ENCODE measurements around the gene KPNA6. TPM values are rescaled to one million over a fixed set of nuclear protein-coding genes. Genes with fewer than 3 reads are reported as not detected.
A peak's percentile ranks its signal among the peaks of the same experiment; 100 is the strongest.

Gene KPNA6
- total and polyA plus RNA-seq, 2 of the 13 experiments (the other 11 are each of a cell fraction or from before 2014, with no cell fraction given): 22.0 to 47.5 TPM

DNA sequence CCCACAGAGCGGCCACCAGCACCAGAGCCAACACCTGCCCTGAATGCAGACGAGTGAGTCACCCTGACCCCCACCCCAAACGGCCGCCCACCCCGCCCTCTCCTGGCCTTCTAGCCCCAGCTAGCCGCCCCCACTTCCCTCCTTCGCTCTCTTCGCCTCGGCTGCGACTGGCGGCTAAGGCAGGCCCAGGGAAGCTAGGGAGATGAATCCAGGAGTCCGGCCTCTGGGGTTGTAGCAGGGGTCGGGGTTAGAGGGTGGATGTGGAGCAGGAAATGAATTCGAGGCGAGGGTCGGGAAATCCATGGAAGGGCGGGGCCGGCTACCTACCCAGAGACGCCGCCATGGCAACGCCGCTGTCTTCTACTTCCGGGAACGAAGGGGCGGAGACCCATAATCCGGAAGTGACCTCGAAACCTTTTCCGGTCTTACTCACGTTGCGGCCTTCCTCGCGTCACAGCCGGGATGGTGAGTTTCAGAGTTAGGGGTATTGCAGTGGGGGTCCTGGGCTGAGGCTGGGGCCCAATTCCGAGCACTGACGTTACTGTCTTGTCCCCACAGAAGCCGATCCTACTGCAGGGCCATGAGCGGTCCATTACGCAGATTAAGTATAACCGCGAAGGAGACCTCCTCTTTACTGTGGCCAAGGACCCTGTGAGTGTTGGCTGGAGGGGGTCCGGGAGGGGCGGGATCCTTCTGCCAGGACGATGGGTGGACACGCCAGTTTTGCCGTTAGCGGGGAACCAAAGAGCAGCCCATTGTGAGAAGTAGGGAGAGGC lies 114.3 kb downstream of the KPNA6 start, which contains the start of the genes EIF3I and TMEM234 (continued):
- TF ChIP-seq SOX6 (IDR thresholded peaks at IDR 0.05) (no peak), SOX6 (CRISPR knock-in tag; IDR thresholded peaks at IDR 0.05) (no peak; the same call in 1 of the 2 replicates), ZNF549 (CRISPR knock-in tag; IDR thresholded peaks at IDR 0.05) (no peak), BHLHE40 (IDR thresholded peaks at IDR 0.05; ENCODE audit: low read length) (no peak), ZNF274 (CRISPR knock-in tag; IDR thresholded peaks at IDR 0.05) (no peak), TFE3 (CRISPR knock-in tag; IDR thresholded peaks at IDR 0.05) (0 out of 2 replicates have a peak, but pooled peaks have one; percentile 14), NCOA2 (CRISPR knock-in tag; IDR thresholded peaks at IDR 0.05) (no peak), KMT2B (CRISPR knock-in tag; IDR thresholded peaks at IDR 0.05) (peak; percentile 73; the same call in 1 of the 2 replicates), SRY (CRISPR knock-in tag; IDR thresholded peaks at IDR 0.05) (peak; percentile 73; the same call in 1 of the 2 replicates), FOXK1 (CRISPR knock-in tag; IDR thresholded peaks at IDR 0.05; ENCODE audit: borderline replicate concordance, low read depth) (0 out of 2 replicates have a peak, but pooled peaks have one; percentile 45), ZNF746 (CRISPR knock-in tag; IDR thresholded peaks at IDR 0.05) (peak; percentile 58; the same call in 1 of the 2 replicates), TOE1 (CRISPR knock-in tag; IDR thresholded peaks at IDR 0.05) (no peak), ZNF337 (CRISPR knock-in tag; IDR thresholded peaks at IDR 0.05; ENCODE audit: borderline replicate concordance, low read depth) (no peak), GATAD2A (CRISPR knock-in tag; IDR thresholded peaks at IDR 0.05) (peak; percentile 34), MIER2 (CRISPR knock-in tag; IDR thresholded peaks at IDR 0.05) (no peak), SAFB2 (CRISPR knock-in tag; IDR thresholded peaks at IDR 0.05; ENCODE audit: borderline replicate concordance, low read depth) (no peak), YEATS4 (CRISPR knock-in tag; IDR thresholded peaks at IDR 0.05; ENCODE audit: borderline replicate concordance) (peak; percentile 67; the same call in 1 of the 2 replicates), ZZZ3 (CRISPR knock-in tag; IDR thresholded peaks at IDR 0.05; ENCODE audit: borderline replicate concordance) (no peak; the same call in 1 of the 2 replicates), ZNF468 (CRISPR knock-in tag; IDR thresholded peaks at IDR 0.05) (no peak), KAT8 (CRISPR knock-in tag; IDR thresholded peaks at IDR 0.05) (peak; percentile 93), BRCA1 (CRISPR knock-in tag; IDR thresholded peaks at IDR 0.05) (no peak), SYNCRIP (IDR thresholded peaks at IDR 0.05; ENCODE audit: insufficient read depth, low read depth, low read length) (no peak), ZNF800 (CRISPR knock-in tag; IDR thresholded peaks at IDR 0.05) (no peak)
- TF ChIP-seq, protein P1, sequence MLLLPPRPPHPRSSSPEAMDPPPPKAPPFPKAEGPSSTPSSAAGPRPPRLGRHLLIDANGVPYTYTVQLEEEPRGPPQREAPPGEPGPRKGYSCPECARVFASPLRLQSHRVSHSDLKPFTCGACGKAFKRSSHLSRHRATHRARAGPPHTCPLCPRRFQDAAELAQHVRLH (CRISPR knock-in tag; IDR thresholded peaks at IDR 0.05; ENCODE audit: borderline replicate concordance, low read depth): no peak
- TF ChIP-seq, protein P2, sequence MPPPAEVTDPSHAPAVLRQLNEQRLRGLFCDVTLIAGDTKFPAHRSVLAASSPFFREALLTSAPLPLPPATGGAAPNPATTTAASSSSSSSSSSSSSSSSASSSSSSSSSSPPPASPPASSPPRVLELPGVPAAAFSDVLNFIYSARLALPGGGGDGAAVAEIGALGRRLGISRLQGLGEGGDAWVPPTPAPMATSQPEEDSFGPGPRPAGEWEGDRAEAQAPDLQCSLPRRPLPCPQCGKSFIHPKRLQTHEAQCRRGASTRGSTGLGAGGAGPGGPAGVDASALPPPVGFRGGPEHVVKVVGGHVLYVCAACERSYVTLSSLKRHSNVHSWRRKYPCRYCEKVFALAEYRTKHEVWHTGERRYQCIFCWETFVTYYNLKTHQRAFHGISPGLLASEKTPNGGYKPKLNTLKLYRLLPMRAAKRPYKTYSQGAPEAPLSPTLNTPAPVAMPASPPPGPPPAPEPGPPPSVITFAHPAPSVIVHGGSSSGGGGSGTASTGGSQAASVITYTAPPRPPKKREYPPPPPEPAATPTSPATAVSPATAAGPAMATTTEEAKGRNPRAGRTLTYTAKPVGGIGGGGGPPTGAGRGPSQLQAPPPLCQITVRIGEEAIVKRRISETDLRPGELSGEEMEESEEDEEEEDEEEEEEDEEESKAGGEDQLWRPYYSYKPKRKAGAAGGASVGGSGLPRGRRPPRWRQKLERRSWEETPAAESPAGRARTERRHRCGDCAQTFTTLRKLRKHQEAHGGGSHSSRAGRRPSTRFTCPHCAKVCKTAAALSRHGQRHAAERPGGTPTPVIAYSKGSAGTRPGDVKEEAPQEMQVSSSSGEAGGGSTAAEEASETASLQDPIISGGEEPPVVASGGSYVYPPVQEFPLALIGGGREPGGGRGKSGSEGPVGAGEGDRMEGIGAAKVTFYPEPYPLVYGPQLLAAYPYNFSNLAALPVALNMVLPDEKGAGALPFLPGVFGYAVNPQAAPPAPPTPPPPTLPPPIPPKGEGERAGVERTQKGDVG (CRISPR knock-in tag; IDR thresholded peaks at IDR 0.05; ENCODE audit: borderline replicate concordance): no peak
